GM06990 (cell line): ENCODE data around the gene COL2A1.

Experiments used
- DNase-seq: peaks from one replicate; pipeline ENCODE4 v3.0.0-alpha.2; 2011; ENCODE audit not compliant: insufficient read length; ENCODE audit errors: extremely low read depth
- H3K27me3 ChIP-seq: replicated peaks from 2 replicates; pipeline ENCODE4 v1.6.0; 2011; ENCODE audit warnings: low read length; ENCODE audit not compliant: control insufficient read depth, insufficient read depth
- H3K36me3 ChIP-seq: 2 replicates; pipeline ENCODE4 v1.5.1; 2011; ENCODE audit warnings: low read length; ENCODE audit not compliant: control insufficient read depth, insufficient read depth
- H3K4me3 ChIP-seq: replicated peaks from 2 replicates; pipeline ENCODE4 v1.5.1; 2011; ENCODE audit warnings: low read depth, mild to moderate bottlenecking, control low read depth, low read length
- TF ChIP-seq, protein P1 (sequence below): IDR thresholded peaks from 2 replicates; pipeline ENCODE4 v1.5.1; 2011; ENCODE audit warnings: low read length, control low read depth, mild to moderate bottlenecking, inconsistent platforms; ENCODE audit not compliant: insufficient read depth, poor library complexity, severe bottlenecking

The COL2A1 gene

DNA sequence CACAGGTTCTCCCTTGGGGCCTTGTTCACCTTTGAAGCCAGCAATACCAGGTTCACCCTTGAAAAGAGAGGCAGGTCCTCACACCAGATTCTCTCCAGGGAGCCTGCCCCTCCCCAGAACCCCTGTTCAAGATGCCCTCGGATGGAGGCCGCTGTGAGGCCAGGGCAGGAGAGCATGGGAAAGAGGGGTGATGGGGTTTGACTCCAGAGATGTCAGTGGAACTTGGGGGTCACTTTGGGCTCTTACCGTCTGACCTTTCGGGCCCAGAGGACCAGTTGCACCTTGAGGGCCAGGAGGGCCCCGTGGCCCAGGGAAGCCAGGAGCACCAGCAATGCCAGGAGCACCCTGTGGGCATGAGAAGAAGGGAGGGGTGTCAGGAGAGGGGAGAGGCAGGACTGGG lies 17.4 kb downstream of the COL2A1 start:
- no peak overlapping the region for H3K4me3 ChIP-seq
- no peaks in the 10 kb centered on the region for H3K36me3 ChIP-seq
- H3K27me3 ChIP-seq: no peaks in the 10 kb centered on the region
- TF ChIP-seq, protein P1, sequence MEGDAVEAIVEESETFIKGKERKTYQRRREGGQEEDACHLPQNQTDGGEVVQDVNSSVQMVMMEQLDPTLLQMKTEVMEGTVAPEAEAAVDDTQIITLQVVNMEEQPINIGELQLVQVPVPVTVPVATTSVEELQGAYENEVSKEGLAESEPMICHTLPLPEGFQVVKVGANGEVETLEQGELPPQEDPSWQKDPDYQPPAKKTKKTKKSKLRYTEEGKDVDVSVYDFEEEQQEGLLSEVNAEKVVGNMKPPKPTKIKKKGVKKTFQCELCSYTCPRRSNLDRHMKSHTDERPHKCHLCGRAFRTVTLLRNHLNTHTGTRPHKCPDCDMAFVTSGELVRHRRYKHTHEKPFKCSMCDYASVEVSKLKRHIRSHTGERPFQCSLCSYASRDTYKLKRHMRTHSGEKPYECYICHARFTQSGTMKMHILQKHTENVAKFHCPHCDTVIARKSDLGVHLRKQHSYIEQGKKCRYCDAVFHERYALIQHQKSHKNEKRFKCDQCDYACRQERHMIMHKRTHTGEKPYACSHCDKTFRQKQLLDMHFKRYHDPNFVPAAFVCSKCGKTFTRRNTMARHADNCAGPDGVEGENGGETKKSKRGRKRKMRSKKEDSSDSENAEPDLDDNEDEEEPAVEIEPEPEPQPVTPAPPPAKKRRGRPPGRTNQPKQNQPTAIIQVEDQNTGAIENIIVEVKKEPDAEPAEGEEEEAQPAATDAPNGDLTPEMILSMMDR: no peak
- DNase-seq: no peak

DNA sequence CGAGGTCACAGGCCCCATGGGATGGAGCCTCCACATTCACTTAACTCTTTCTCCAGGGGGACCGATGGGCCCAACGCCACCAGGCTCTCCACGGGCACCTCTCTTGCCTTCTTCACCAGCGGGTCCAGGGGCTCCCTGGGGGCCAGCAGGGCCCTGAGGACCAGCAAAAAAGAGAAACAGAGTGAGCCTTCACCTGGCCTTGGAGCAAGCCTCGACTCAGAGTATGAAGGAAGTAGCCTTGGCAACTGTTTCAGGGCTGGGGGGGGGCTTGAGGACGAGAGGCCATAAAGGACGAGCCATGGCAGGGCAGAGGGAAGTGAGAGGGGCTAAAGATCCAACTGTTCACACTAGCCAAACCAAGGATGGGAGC lies 18.0 kb downstream of the COL2A1 start:
- TF ChIP-seq, protein P1: no peak
- no peak for DNase-seq
- Histone ChIP-seq H3K4me3 (no peak overlapping the region), H3K27me3 (no peaks in the 10 kb centered on the region), H3K36me3 (no peaks in the 10 kb centered on the region)

DNA sequence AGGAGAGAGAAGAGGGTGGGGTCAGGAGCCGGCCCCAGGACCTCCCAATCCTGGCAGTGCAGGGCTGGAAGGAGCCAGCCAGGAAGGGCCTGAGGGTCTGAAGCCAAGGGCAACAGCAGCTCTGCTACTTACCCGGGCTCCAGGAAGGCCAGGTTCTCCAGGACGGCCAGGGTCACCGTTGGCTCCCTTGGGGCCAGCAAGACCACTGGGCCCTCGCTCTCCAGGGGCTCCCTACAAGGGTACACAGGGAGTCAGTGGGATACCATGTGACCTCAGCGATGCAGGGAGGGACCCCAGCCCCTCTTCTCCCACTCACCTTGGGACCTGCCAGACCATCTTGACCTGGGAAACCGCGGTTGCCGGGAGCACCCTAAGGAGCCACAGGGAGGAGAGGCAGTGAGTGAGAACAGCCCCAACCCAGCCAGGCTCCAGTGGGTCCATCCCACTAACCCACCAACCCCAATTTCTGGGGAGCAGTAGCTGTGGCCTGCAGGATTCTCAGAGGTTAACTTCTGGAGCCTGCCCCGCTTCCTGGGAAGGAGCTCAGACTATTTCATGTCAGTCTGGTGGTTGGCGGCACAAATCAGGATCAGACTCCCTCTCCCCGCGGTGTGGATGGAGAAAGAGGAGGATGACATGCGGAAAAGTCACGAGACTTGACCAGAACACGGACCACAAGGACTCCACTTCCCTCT lies 18.5 kb downstream of the COL2A1 start:
- no peaks in the 10 kb centered on the region for H3K36me3 ChIP-seq
- no peak overlapping the region for H3K4me3 ChIP-seq
- no peaks in the 10 kb centered on the region for H3K27me3 ChIP-seq
- TF ChIP-seq, protein P1: no peak
- no peak for DNase-seq

DNA sequence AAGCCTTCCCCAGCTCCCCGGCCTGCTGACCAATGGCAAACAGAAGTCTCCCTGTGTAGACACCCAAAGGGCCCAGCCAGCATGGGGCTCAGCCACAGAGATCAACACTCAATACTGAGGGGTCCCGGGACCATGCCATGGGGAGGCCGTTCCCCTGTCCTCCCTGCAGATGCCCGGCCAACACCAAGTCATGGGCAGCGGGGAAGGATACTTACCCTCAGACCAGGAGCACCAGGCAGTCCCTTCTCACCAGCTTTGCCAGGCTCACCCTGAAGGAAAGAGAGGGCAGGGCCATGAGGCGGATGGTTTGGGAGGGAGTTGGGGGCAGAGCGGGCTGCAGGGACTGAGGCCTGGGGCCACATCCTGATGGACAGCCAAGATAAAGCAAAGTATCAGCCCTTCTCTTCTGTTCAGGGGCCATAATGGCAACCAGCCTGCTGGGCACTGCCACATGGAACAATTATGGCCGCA lies 19.9 kb downstream of the COL2A1 start:
- TF ChIP-seq, protein P1: no peak
- H3K36me3 ChIP-seq: no peaks in the 10 kb centered on the region
- no peak overlapping the region for H3K4me3 ChIP-seq
- DNase-seq: no peak
- no peaks in the 10 kb centered on the region for H3K27me3 ChIP-seq

DNA sequence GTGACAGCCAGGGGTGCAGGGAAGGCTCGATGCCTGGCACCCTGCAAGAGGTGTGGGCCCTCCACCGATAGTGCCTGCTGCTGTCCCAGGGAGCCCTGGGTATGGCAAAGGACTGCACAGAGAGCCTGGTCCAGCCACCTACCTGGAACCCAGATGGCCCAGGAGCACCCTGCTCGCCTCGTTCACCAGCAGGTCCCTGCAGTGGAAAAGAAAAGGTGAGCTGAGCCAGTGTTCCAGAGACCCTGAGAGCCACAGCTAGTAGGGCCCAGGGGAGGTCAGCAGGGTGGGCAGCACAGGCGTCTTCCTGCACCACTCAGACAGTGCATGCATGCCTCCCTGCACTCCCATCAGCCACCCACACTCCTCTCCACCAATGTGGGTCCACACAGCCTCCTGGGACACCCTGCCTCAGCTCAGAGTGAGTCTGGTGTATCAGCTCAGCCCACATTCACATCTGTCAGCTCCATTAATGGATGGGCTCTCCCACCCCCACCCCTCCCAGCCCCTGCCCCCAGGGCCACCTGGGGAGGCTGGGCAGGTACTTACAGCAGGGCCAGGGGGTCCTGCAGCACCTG lies 20.6 kb downstream of the COL2A1 start:
- no peaks in the 10 kb centered on the region for H3K27me3 ChIP-seq
- DNase-seq: no peak
- no peaks in the 10 kb centered on the region for H3K36me3 ChIP-seq
- H3K4me3 ChIP-seq: no peak overlapping the region
- TF ChIP-seq, protein P1: no peak
